Occipital lobe (tissue), 2 donors: ENCODE data around the gene ADAMTS17. TPM values are rescaled to one million over a fixed set of nuclear protein-coding genes. Genes with fewer than 3 reads are reported as not detected.

ENCODE experiments used
- DNase-seq: peaks from one replicate; lab custom pipeline; 2025; lab: John Stamatoyannopoulos, UW
- total RNA-seq: library from RNA; depleted of rRNA; stranded (reverse); fragments of >200 nt; gene quantifications from one replicate; pipeline ENCODE4 v1.2.3, GENCODE V29; 2014

The ADAMTS17 gene
- total RNA-seq, 1 donor from 2014 or later: 5.1 TPM

GRCh38 chr15:100053474-100054121, 288.2 kb downstream of the ADAMTS17 start:
- DNase-seq: no peak

GRCh38 chr15:100052716-100053473, 288.9 kb downstream of the ADAMTS17 start:
- no peak for DNase-seq

- DNase-seq: no peak
Observed at GRCh38 chr15:100050877-100051786, 290.6 kb downstream of the ADAMTS17 start.

- DNase-seq: no peak
Observed at GRCh38 chr15:100049936-100050876, 291.6 kb downstream of the ADAMTS17 start.

GRCh38 chr15:100049483-100049882, 292.3 kb downstream of the ADAMTS17 start:
- no peak for DNase-seq

- no peak for DNase-seq
Observed at GRCh38 chr15:100048736-100049135, 293.0 kb downstream of the ADAMTS17 start.

GRCh38 chr15:100043692-100044091, 298.1 kb downstream of the ADAMTS17 start:
- no peak for DNase-seq

GRCh38 chr15:100043068-100043641, 298.6 kb downstream of the ADAMTS17 start:
- DNase-seq: no peak

- no peak for DNase-seq
Observed at GRCh38 chr15:100042558-100042957, 299.2 kb downstream of the ADAMTS17 start.

- DNase-seq: no peak
Observed at GRCh38 chr15:100041127-100041828, 300.5 kb downstream of the ADAMTS17 start.

- no peak for DNase-seq
Observed at GRCh38 chr15:100039994-100040393, 301.8 kb downstream of the ADAMTS17 start.

- DNase-seq: no peak
Observed at GRCh38 chr15:100038736-100039135, 303.0 kb downstream of the ADAMTS17 start.

- no peak for DNase-seq
Observed at GRCh38 chr15:100037901-100038300, 303.9 kb downstream of the ADAMTS17 start.

GRCh38 chr15:100036015-100036414, 305.8 kb downstream of the ADAMTS17 start:
- no peak for DNase-seq

- no peak for DNase-seq
Observed at GRCh38 chr15:100034191-100034590, 307.6 kb downstream of the ADAMTS17 start.

GRCh38 chr15:100033140-100033857, 308.5 kb downstream of the ADAMTS17 start:
- DNase-seq: no peak

GRCh38 chr15:100032358-100033085, 309.3 kb downstream of the ADAMTS17 start:
- no peak for DNase-seq

- DNase-seq: no peak
Observed at GRCh38 chr15:100031665-100032357, 310.0 kb downstream of the ADAMTS17 start.
